GM10266 (cell line): ENCODE results near the gene CASK.

ENCODE experiments used
- DNase-seq: peaks from one replicate; pipeline ENCODE4 v3.0.0; 2012; ENCODE audit errors: extremely low spot score
- CTCF ChIP-seq: IDR thresholded peaks from 2 replicates; pipeline ENCODE4 v1.5.1; 2012; ENCODE audit warnings: mild to moderate bottlenecking, low read depth; ENCODE audit not compliant: control insufficient read depth, insufficient read depth; ENCODE audit errors: missing control alignments

Gene CASK

DNA sequence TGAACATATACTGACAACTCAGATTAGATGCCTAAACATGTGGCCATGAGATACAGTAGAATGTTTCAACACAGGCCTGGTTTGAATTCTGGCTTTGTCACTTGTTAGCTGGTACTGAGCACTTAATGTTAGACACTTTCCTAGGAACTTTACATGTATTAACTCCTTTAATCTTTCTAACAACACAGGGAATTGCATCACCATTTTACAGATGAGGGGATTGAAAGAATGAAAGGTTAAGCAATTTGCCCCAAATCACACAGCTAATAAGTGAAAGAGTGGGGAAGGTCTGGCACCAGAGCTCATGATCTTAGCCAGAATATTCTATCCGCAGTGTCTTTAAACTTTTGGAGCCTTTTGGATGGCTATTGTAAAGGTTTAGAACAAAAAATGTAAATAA is 380.3 kb downstream of the CASK start:
- no peak for DNase-seq
- TF ChIP-seq CTCF, result no peak

GRCh38 chrX:41542536-41542935 is 380.8 kb downstream of the CASK start:
- TF ChIP-seq CTCF, result no peak
- no peak for DNase-seq

DNA sequence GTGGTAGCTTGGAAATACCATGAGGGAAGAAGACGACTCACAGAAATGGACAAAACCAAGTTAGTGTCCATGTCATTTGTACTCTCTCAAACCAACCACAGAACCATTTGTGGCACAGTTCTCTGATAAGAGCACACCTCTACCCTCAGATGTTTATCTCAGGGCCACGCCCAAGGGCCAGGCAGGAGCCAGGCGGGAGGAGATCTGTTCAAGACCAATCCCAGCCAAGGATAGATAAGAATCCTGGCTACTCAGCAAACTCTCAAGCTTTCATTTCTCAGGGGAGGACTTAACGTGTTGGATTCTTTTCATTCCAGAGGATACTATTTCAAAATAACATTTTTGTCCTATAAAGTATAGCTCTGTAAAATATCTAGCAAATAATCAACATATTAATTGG is 381.2 kb downstream of the CASK start:
- no peak for TF ChIP-seq CTCF

DNA sequence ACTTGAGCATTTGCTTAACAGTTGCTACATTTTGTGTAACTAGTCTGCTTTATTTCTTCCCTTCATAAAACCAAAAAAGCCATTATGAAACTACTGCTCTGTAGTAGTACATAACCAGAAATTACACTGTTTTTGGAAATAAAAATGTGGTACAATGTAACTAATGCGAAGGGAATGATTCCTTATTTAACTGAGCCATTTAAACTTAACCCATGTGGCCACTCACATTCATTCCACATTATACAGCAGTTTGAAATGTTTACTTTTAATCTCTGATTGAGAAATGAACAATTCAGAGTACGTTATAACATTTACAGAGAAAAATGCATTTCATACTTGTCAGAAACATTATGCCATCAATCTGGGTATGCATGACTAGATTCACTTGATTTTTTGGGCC is 382.0 kb downstream of the CASK start:
- DNase-seq, result no peak
- TF ChIP-seq CTCF, result no peak

More for the DNA sequence above, 381.2 kb downstream of the CASK start:
- DNase-seq, result no peak

DNA sequence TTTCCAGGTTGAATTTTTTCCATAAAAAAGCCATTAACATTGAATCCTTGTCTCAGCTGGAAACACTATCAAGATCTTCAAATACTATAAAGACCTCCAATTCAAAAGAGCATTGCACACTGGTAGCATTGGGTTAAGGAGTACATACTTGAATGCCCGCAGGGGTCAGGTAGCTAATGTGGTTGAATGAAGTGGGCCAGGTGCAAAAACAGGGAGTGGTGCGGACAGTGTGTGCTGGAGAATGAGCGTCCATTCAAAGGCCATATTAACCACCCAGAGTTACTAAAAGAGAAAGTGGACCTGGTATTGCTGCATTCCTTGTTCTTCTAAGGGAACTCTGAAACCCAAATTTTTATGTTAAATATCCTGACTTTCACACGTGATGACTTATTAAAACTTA is 384.6 kb downstream of the CASK start:
- TF ChIP-seq CTCF, result no peak
- DNase-seq, result no peak

DNA sequence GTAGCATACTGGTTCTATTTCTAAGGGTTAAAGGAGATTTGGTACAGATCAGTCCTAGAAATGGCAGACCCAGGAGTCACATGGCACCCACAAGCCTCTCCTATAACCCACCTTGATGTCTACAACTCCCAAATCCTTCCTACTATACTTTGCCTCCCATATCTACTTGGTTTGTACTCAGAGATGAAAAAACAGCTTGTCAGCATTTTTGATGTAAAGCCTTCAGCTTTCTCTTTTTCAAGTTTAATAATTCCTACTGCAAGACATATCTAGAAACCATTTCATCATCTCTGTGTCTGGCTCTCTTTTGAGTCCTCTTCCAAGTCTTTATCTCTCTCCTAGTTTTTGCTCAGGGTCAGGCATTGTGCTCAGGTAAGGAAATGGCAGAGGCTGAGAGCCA is 393.3 kb downstream of the CASK start:
- no peak for TF ChIP-seq CTCF
- DNase-seq, result no peak

DNA sequence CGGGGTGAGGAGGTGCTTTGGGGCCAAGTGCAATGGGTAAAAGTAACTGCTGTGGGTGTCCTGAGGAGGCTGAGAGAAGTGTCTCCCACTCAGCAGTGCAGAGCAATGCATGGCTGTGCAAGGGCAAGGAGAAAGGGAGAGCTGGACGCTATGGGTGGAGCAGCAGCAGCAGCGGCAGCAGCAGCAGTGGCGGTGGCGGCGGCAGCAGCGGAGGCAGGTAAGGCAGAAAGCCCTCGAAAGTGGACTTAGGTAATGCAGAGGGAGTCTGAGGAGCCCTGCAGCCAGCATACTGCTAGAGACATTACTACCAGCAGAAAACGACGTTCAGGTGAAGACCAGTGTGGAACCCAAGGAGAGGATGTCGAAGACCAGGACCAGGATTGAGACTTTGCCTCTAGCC is 394.1 kb downstream of the CASK start:
- TF ChIP-seq CTCF, result no peak
- DNase-seq, result no peak

- no peak for DNase-seq
- TF ChIP-seq CTCF, result no peak
These were observed 394.6 kb downstream of the CASK start for GRCh38 chrX:41528784-41529183.
